ENCODE data around the gene ZEB1.

DNA sequence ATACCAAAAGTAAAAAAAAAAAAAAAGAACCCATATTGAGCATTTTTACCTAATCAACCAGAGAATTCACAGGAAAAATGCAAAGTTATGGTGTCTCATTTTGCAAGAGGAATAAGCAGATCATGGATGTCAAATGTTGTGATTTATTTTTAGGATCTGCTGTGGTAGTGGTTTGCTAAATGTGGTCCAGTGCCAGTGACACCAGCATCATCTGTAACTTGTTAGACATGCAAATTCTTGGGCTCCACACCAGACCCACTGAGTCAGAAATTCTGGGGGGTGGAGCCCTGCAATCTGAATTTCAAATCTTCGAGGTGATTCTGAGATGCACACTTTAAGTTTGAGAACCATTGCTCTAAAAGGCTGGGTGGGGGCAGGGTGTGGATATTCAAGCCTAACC is 30.1 kb upstream of the ZEB1 start:
- TF ChIP-seq, protein P1, sequence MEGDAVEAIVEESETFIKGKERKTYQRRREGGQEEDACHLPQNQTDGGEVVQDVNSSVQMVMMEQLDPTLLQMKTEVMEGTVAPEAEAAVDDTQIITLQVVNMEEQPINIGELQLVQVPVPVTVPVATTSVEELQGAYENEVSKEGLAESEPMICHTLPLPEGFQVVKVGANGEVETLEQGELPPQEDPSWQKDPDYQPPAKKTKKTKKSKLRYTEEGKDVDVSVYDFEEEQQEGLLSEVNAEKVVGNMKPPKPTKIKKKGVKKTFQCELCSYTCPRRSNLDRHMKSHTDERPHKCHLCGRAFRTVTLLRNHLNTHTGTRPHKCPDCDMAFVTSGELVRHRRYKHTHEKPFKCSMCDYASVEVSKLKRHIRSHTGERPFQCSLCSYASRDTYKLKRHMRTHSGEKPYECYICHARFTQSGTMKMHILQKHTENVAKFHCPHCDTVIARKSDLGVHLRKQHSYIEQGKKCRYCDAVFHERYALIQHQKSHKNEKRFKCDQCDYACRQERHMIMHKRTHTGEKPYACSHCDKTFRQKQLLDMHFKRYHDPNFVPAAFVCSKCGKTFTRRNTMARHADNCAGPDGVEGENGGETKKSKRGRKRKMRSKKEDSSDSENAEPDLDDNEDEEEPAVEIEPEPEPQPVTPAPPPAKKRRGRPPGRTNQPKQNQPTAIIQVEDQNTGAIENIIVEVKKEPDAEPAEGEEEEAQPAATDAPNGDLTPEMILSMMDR (IDR thresholded peaks at IDR 0.05), result no peak
- TF ChIP-seq POLR2AphosphoS5 (IDR thresholded peaks at IDR 0.05; ENCODE audit: low read depth, low read length) (no peak), TCF7L2 (IDR thresholded peaks at IDR 0.05; ENCODE audit: low read depth, low read length) (no peak)
